HCT116 (cell line): ENCODE measurements around the gene TTBK1. TPM values are rescaled to one million over a fixed set of nuclear protein-coding genes. Genes with fewer than 3 reads are reported as not detected.

Experiments used
- ATAC-seq: fragments of 200-7000 bp; cut with Tn5 transposase; 2 replicates; pipeline ENCODE4 v1.9.1; 2020; ENCODE audit warnings: mild to moderate bottlenecking, moderate library complexity
- BruUV-seq: library from RNA; stranded (reverse); fragments of 400-500 nt; replicated peaks from 2 replicates; lab custom pipeline; 2021; lab: Mats Ljungman, UMichigan
- CTCF ChIA-PET: fragments of 300-600 bp; sonication (Branson Sonifier 250); formaldehyde crosslinking; loops from one replicate; lab custom pipeline; 2021; ENCODE audit warnings: antibody characterized with exemption; lab: Charles Lee
- POLR2A ChIA-PET: fragments of 300-600, 350-600 bp; sonication (Branson Sonifier 250); formaldehyde crosslinking; loops from one replicate; lab custom pipeline; 2021; ENCODE audit warnings: antibody characterized with exemption; lab: Charles Lee
- RAD21 ChIA-PET, 2 experiments: fragments of 300-600 bp; sonication (Branson Sonifier 250); formaldehyde crosslinking; loops; one replicate each; lab custom pipeline; 2023; ENCODE audit warnings: low total read pairs in 2 of 2; ENCODE audit not compliant: uncharacterized antibody in 2 of 2, unreplicated experiment in 2 of 2, low non-redundant PET in 1 of 2; lab: Charles Lee
- DNase-seq: peaks from one replicate; pipeline ENCODE4 v3.0.0-alpha.2; 2010; ENCODE audit warnings: low read depth, low spot score
- H2AFZ ChIP-seq: fragments of 200-600 bp; shearing (Covaris generic), sonication (generic); 2 replicates; pipeline ENCODE4 v1.6.1; 2017; ENCODE audit warnings: low read depth, mixed run types, mixed read lengths, antibody characterized with exemption, low read length; ENCODE audit not compliant: poor library complexity, severe bottlenecking
- H3K27ac ChIP-seq: 2 replicates; pipeline ENCODE4 v1.5.1; 2012; ENCODE audit warnings: low read depth, low read length
- H3K27me3 ChIP-seq: fragments of 200-600 bp; sonication (generic); 2 replicates; pipeline ENCODE4 v1.6.1; 2016; ENCODE audit warnings: mixed run types, low read length, mixed read lengths; ENCODE audit not compliant: insufficient read depth
- H3K36me3 ChIP-seq, 2 experiments: fragments of 200-500 bp in 1 of 2; fragments of 200-600 bp in 1 of 2; sonication (Bioruptor generic) in 1 of 2; sonication (generic) in 1 of 2; 2 replicates each; pipeline versions ENCODE4 v1.5.1 to v1.6.1; 2014 to 2016; ENCODE audit warnings: low read length in 2 of 2, inconsistent platforms in 1 of 2, mixed read lengths in 1 of 2, mixed run types in 1 of 2; ENCODE audit not compliant: insufficient read depth in 2 of 2, control insufficient read depth in 1 of 2
- H3K4me1 ChIP-seq, 2 experiments: fragments of 200-600 bp in 1 of 2; sonication (generic) in 1 of 2; 2 replicates each; pipeline versions ENCODE4 v1.5.1 to v1.6.1; 2012 to 2017; ENCODE audit warnings: low read length in 2 of 2, inconsistent platforms in 1 of 2, mild to moderate bottlenecking in 1 of 2, mixed read lengths in 1 of 2, mixed run types in 1 of 2, moderate library complexity in 1 of 2; ENCODE audit not compliant: insufficient read depth in 2 of 2, control insufficient read depth in 1 of 2
- H3K4me2 ChIP-seq: fragments of 200-600 bp; sonication (generic); 2 replicates; pipeline ENCODE4 v1.6.1; 2017; ENCODE audit warnings: mixed run types, low read length, mixed read lengths
- H3K4me3 ChIP-seq, 2 experiments: fragments of 200-600 bp in 1 of 2; sonication (generic) in 1 of 2; replicated peaks in 1 of 2; 2 replicates each; pipeline ENCODE4 v1.5.1; 2011 to 2016; ENCODE audit warnings: low read length in 2 of 2, control low read depth in 1 of 2, low read depth in 1 of 2, mild to moderate bottlenecking in 1 of 2, mixed read lengths in 1 of 2, mixed run types in 1 of 2
- H3K79me2 ChIP-seq: fragments of 200-600 bp; sonication (generic); 2 replicates; pipeline ENCODE4 v1.6.1; 2017; ENCODE audit warnings: mild to moderate bottlenecking, mixed run types, low read length, moderate library complexity, mixed read lengths; ENCODE audit not compliant: insufficient read depth
- H3K9ac ChIP-seq: fragments of 200-600 bp; sonication (generic); 2 replicates; pipeline ENCODE4 v1.6.1; 2016; ENCODE audit warnings: low read length, mixed read lengths
- H3K9me2 ChIP-seq: fragments of 200-600 bp; sonication (generic), shearing (Covaris generic); 2 replicates; pipeline ENCODE4 v1.6.1; 2017; ENCODE audit warnings: mixed run types, mild to moderate bottlenecking, moderate library complexity; ENCODE audit not compliant: insufficient read depth
- H3K9me3 ChIP-seq, 2 experiments: fragments of 200-500 bp in 1 of 2; fragments of 200-600 bp in 1 of 2; sonication (Bioruptor generic) in 1 of 2; sonication (generic) in 1 of 2; 2 replicates each; pipeline ENCODE4 v1.6.1; 2014 to 2017; ENCODE audit warnings: low read length in 2 of 2, mixed read lengths in 2 of 2, inconsistent platforms in 1 of 2, low read depth in 1 of 2, mild to moderate bottlenecking in 1 of 2, mixed run types in 1 of 2, moderate library complexity in 1 of 2; ENCODE audit not compliant: control insufficient read depth in 1 of 2, insufficient read depth in 1 of 2
- H4K20me1 ChIP-seq: fragments of 200-600 bp; sonication (generic), shearing (Covaris generic); 2 replicates; pipeline ENCODE4 v1.6.1; 2017; ENCODE audit warnings: mixed run types, mild to moderate bottlenecking, moderate library complexity; ENCODE audit not compliant: insufficient read depth
- CEBPB ChIP-seq: IDR thresholded peaks from 2 replicates; pipeline ENCODE4 v1.6.1; 2012; ENCODE audit warnings: low read depth
- POLR2AphosphoS5 ChIP-seq: IDR thresholded peaks from 2 replicates; pipeline ENCODE4 v1.6.1; 2011; ENCODE audit warnings: mild to moderate bottlenecking, low read depth, low read length, moderate library complexity
- TCF7L2 ChIP-seq: IDR thresholded peaks from 2 replicates; pipeline ENCODE4 v1.7.0; 2011; ENCODE audit warnings: borderline replicate concordance, inconsistent platforms; ENCODE audit not compliant: insufficient read depth, insufficient read length; ENCODE audit errors: extremely low read depth
- ZNF274 ChIP-seq: fragments of 200-500 bp; sonication (Bioruptor generic); IDR thresholded peaks from 2 replicates; pipeline ENCODE4 v1.6.1; 2014; ENCODE audit warnings: mild to moderate bottlenecking, low read depth, low read length, inconsistent platforms
- intact Hi-C: fragments of 100-400 bp; cut with micrococcal nuclease; formaldehyde crosslinking; loops from 2 replicates; pipeline ENCODE4 v1.10.0; 2022
- total RNA-seq: library from RNA; stranded (reverse); gene quantifications from one replicate; pipeline ENCODE4 v1.2.1, GENCODE V29; 2021; ENCODE audit not compliant: unreplicated experiment
- TF ChIP-seq, protein P1 (sequence below): IDR thresholded peaks from 2 replicates; pipeline ENCODE4 v1.6.1; 2012; ENCODE audit warnings: low read depth
- TF ChIP-seq, protein P2 (sequence below): IDR thresholded peaks from 2 replicates; pipeline ENCODE4 v1.6.1; 2011; ENCODE audit warnings: mild to moderate bottlenecking, low read length, moderate library complexity; ENCODE audit not compliant: insufficient replicate concordance; ENCODE audit errors: extremely low read depth
- TF ChIP-seq, protein P3 (sequence below): IDR thresholded peaks from 2 replicates; pipeline ENCODE4 v1.6.1; 2012

The TTBK1 gene
- total RNA-seq, 1 experiment from 2014 or later, result not detected

DNA sequence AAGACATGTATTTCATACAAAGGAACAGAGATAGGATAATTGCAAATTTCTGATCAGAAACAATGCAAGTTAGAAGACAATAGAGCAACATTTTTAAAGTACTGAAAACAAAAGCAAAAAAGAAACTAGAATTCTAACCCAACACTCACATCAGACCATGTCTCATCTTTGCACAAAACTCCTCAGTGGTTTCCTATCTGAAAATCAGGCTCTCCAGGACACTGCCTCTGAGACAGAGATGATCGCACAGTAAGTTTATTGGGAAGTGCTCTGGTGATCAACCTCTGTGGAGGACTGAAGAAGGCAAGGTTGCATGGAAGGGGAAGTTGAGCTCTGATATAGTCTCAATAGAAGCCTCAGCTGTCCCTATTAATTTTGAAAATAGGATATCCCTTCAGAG is 2.3 kb upstream of the TTBK1 start:
- Histone ChIP-seq H3K36me3 (no peaks in the 10 kb centered on the region), H4K20me1 (no peaks in the 10 kb centered on the region), H3K27me3 (no peaks in the 10 kb centered on the region), H3K4me3 (no peak overlapping the region), H3K27ac (no peak overlapping the region), H3K4me1 (no peaks in the 10 kb centered on the region), H3K9me2 (no peaks in the 10 kb centered on the region), H2AFZ (no peak overlapping the region), H3K79me2 (no peaks in the 10 kb centered on the region), H3K4me2 (no peak overlapping the region), H3K9ac (no peak overlapping the region), H3K9me3 (no peaks in the 10 kb centered on the region)
- BruUV-seq, result no TSS peak
- TF ChIP-seq TCF7L2, result no peak
- no peak for TF ChIP-seq POLR2AphosphoS5
- TF ChIP-seq, protein P1, sequence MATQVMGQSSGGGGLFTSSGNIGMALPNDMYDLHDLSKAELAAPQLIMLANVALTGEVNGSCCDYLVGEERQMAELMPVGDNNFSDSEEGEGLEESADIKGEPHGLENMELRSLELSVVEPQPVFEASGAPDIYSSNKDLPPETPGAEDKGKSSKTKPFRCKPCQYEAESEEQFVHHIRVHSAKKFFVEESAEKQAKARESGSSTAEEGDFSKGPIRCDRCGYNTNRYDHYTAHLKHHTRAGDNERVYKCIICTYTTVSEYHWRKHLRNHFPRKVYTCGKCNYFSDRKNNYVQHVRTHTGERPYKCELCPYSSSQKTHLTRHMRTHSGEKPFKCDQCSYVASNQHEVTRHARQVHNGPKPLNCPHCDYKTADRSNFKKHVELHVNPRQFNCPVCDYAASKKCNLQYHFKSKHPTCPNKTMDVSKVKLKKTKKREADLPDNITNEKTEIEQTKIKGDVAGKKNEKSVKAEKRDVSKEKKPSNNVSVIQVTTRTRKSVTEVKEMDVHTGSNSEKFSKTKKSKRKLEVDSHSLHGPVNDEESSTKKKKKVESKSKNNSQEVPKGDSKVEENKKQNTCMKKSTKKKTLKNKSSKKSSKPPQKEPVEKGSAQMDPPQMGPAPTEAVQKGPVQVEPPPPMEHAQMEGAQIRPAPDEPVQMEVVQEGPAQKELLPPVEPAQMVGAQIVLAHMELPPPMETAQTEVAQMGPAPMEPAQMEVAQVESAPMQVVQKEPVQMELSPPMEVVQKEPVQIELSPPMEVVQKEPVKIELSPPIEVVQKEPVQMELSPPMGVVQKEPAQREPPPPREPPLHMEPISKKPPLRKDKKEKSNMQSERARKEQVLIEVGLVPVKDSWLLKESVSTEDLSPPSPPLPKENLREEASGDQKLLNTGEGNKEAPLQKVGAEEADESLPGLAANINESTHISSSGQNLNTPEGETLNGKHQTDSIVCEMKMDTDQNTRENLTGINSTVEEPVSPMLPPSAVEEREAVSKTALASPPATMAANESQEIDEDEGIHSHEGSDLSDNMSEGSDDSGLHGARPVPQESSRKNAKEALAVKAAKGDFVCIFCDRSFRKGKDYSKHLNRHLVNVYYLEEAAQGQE, result no peak
- TF ChIP-seq, protein P2, sequence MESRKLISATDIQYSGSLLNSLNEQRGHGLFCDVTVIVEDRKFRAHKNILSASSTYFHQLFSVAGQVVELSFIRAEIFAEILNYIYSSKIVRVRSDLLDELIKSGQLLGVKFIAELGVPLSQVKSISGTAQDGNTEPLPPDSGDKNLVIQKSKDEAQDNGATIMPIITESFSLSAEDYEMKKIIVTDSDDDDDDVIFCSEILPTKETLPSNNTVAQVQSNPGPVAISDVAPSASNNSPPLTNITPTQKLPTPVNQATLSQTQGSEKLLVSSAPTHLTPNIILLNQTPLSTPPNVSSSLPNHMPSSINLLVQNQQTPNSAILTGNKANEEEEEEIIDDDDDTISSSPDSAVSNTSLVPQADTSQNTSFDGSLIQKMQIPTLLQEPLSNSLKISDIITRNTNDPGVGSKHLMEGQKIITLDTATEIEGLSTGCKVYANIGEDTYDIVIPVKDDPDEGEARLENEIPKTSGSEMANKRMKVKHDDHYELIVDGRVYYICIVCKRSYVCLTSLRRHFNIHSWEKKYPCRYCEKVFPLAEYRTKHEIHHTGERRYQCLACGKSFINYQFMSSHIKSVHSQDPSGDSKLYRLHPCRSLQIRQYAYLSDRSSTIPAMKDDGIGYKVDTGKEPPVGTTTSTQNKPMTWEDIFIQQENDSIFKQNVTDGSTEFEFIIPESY, result no peak
- TF ChIP-seq CEBPB, result no peak
- TF ChIP-seq, protein P3, sequence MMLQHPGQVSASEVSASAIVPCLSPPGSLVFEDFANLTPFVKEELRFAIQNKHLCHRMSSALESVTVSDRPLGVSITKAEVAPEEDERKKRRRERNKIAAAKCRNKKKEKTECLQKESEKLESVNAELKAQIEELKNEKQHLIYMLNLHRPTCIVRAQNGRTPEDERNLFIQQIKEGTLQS, result no peak
- TF ChIP-seq ZNF274, result no peak
- ATAC-seq (no peak), DNase-seq (no peak)
- intact Hi-C loops, result no loop called here
- ChIA-PET CTCF (no interaction called here), RAD21 (interaction anchor here in 1 of 2 experiments (0.5 kb wide), 1 partner anchor 93 kb away, joined by 3 read pairs; no protein-coding TSS in a partner anchor), POLR2A (no interaction called here)
